HAP-1 (cell line): Measurements from ENCODE around the gene SERTM2.
"Not testable (repeated sequence)": the region's sequence is repeated elsewhere in the genome, so short reads cannot be mapped to it uniquely, and the experiment has no call there.

Experiments used
- DNase-seq, 2 experiments: peaks; one replicate each; pipeline ENCODE4 v3.0.0-alpha.2; 2016 to 2020; ENCODE audit warnings: low spot score in 2 of 2
- H3K27me3 ChIP-seq: fragments of 250-450 bp; sonication (Bioruptor Pico); 2 replicates; pipeline ENCODE4 v1.5.1; 2020; ENCODE audit warnings: low read depth, mild to moderate bottlenecking, moderate library complexity
- H3K36me3 ChIP-seq: fragments of 250-450 bp; sonication (Bioruptor Pico); replicated peaks from 2 replicates; pipeline ENCODE4 v1.5.1; 2020; ENCODE audit warnings: mild to moderate bottlenecking
- H3K4me1 ChIP-seq: fragments of 250-450 bp; sonication (Bioruptor Pico); 2 replicates; pipeline ENCODE4 v1.5.1; 2020; ENCODE audit warnings: mild to moderate bottlenecking
- H3K4me3 ChIP-seq: fragments of 250-450 bp; sonication (Bioruptor Pico); 2 replicates; pipeline ENCODE4 v1.5.1; 2020; ENCODE audit warnings: mild to moderate bottlenecking, moderate library complexity
- H3K9me3 ChIP-seq: fragments of 250-450 bp; sonication (Bioruptor Pico); 2 replicates; pipeline ENCODE4 v1.5.1; 2020; ENCODE audit warnings: mild to moderate bottlenecking, moderate library complexity
- in situ Hi-C: fragments of 300-500 bp; cut with MboI; formaldehyde crosslinking; loops from 3 replicates; pipeline ENCODE4 v1.14.3; 2020; ENCODE audit warnings: low sequenced_read_pairs, inconsistent platforms, mixed read lengths

The SERTM2 gene

GRCh38 chrX:111507933-111508332 lies 3.5 kb upstream of the SERTM2 start:
- Histone ChIP-seq H3K4me3 (no peak overlapping the region), H3K9me3 (no peaks in the 10 kb centered on the region), H3K4me1 (no peaks in the 10 kb centered on the region), H3K36me3 (no peaks in the 10 kb centered on the region), H3K27me3 (peaks cover 5% of the 10 kb centered on the region)
- in situ Hi-C loops = no loop called here
- no peak for DNase-seq

- H3K27me3 ChIP-seq = peaks cover 12% of the 10 kb centered on the region
- in situ Hi-C loops = no loop called here
- H3K36me3 ChIP-seq = no peaks in the 10 kb centered on the region
- no peak for DNase-seq
- no peaks in the 10 kb centered on the region for H3K9me3 ChIP-seq
- H3K4me3 ChIP-seq = no peak overlapping the region
- peaks cover 12% of the 10 kb centered on the region for H3K4me1 ChIP-seq
Observed at GRCh38 chrX:111515298-111515697, 3.9 kb downstream of the SERTM2 start.

GRCh38 chrX:111518667-111519066 lies 7.2 kb downstream of the SERTM2 start:
- H3K4me1 ChIP-seq = peaks cover 12% of the 10 kb centered on the region
- DNase-seq = no peak
- H3K36me3 ChIP-seq = no peaks in the 10 kb centered on the region
- H3K27me3 ChIP-seq = peaks cover 1% of the 10 kb centered on the region; the same call in 1 of the 2 replicates
- no peaks in the 10 kb centered on the region for H3K9me3 ChIP-seq
- H3K4me3 ChIP-seq = no peak overlapping the region
- in situ Hi-C loops = no loop called here

DNA sequence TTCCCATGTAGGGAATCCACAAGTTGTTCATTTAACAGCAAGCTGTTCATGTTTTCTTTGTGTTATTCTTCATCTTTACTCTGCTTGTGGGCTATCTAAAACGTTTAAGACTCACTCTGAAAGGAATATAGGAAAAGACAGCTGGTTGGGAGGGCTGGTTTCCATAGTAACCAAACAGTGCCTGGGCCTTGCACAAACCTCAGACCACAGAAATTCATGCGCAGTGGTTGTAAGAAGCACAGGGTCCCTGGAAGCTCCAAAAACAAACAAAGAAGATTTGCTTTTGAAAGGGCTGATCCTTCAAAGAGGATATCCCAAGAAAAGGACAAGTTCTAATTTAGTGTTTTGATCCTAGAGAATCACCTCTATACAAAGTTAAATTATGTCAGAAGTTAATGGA lies 7.8 kb downstream of the SERTM2 start:
- Histone ChIP-seq H3K27me3 (no peaks in the 10 kb centered on the region), H3K36me3 (no peaks in the 10 kb centered on the region), H3K9me3 (no peaks in the 10 kb centered on the region), H3K4me3 (no peak overlapping the region), H3K4me1 (peaks cover 12% of the 10 kb centered on the region)
- in situ Hi-C loops = no loop called here
- peak; percentile 72 to 86 for DNase-seq

GRCh38 chrX:111520506-111520905 lies 9.1 kb downstream of the SERTM2 start:
- Histone ChIP-seq H3K36me3 (no peaks in the 10 kb centered on the region), H3K4me3 (no peak overlapping the region), H3K9me3 (no peaks in the 10 kb centered on the region), H3K27me3 (no peaks in the 10 kb centered on the region), H3K4me1 (peaks cover 12% of the 10 kb centered on the region)
- no peak for DNase-seq
- in situ Hi-C loops = no loop called here

GRCh38 chrX:111521169-111521568 lies 9.7 kb downstream of the SERTM2 start:
- no peaks in the 10 kb centered on the region for H3K9me3 ChIP-seq
- no peak for DNase-seq
- no peaks in the 10 kb centered on the region for H3K36me3 ChIP-seq
- in situ Hi-C loops = no loop called here
- no peaks in the 10 kb centered on the region for H3K27me3 ChIP-seq
- H3K4me3 ChIP-seq = no peak overlapping the region
- H3K4me1 ChIP-seq = peaks cover 12% of the 10 kb centered on the region

GRCh38 chrX:111543212-111543741 lies 31.8 kb downstream of the SERTM2 start:
- Histone ChIP-seq H3K9me3 (no peaks in the 10 kb centered on the region), H3K36me3 (no peaks in the 10 kb centered on the region), H3K27me3 (no peaks in the 10 kb centered on the region), H3K4me1 (peaks cover 12% of the 10 kb centered on the region), H3K4me3 (no peak overlapping the region)
- peak; percentile 43 to 49 for DNase-seq
- in situ Hi-C loops = no loop called here

DNA sequence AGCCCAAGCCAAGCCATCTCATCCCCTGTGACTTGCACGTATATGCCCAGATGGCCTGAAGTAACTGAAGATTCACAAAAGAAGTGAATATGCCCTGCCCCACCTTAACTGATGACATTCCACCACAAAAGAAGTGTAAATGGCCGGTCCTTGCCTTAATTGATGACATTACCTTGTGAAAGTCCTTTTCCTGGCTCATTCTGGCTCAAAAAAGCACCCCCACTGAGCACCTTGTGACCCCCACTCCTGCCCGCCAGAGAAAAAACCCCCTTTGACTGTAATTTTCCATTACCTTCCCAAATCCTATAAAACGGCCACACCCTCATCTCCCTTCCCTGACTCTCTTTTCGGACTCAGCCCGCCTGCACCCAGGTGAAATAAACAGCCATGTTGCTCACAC lies 37.8 kb downstream of the SERTM2 start:
- DNase-seq, H3K27me3 ChIP-seq, H3K4me1 ChIP-seq, H3K36me3 ChIP-seq, H3K9me3 ChIP-seq, in situ Hi-C loops, H3K4me3 ChIP-seq: not testable (repeated sequence)

DNA sequence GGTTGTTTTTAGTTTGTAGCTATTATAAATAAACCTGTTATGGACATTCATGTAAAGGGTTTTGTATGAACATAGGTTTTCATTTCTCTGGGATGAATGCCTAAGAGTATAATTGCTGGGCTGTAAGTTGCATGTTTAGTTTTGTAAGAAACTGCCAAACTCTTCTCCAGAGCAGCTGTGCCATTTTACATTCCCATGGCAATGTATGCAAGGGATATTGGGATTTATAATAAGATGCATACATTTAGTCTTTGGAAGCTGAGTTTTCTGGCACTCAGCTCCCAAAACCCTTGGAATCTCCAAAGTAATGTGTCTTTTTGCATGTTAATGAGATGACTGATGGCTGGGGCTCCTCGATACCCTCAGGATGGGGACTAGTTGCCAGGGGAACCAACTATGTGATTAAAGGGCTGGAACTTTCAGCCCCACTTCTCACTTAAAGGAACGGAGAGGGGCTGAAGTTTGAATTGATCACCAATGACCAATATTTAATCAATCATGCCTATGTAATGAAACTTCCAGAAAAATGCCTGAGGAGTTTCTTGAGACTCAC lies 44.0 kb downstream of the SERTM2 start:
- DNase-seq = peak; percentile 6 to 42
- Histone ChIP-seq H3K4me3 (no peak overlapping the region), H3K27me3 (no peaks in the 10 kb centered on the region), H3K36me3 (no peaks in the 10 kb centered on the region), H3K4me1 (peaks cover 5% of the 10 kb centered on the region), H3K9me3 (no peaks in the 10 kb centered on the region)
- in situ Hi-C loops = no loop called here

DNA sequence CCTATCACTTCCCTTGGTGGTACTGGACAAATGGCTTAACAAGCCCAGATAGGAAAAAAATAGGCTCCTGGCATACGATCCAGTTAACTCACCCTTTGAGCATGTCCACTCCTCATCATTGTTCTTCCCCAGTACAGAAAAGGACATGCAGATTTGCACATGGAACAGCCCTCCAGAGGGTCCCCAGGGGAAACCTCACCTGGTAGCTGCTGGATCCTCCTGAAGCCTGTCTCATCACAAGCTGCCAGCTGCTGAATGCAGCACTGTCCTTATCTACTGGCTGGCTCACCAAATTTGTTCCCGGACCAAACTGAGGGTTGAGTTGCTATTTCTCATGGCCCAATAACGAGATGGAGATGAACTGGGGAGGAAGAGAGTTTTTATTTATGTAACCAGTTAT lies 49.4 kb downstream of the SERTM2 start:
- Histone ChIP-seq H3K36me3 (no peaks in the 10 kb centered on the region), H3K4me3 (no peak overlapping the region), H3K4me1 (peaks cover 3% of the 10 kb centered on the region), H3K9me3 (0 out of 2 replicates have a peak, but pooled peaks cover 2% of the 10 kb centered on the region), H3K27me3 (no peaks in the 10 kb centered on the region)
- no peak for DNase-seq
- in situ Hi-C loops = no loop called here

DNA sequence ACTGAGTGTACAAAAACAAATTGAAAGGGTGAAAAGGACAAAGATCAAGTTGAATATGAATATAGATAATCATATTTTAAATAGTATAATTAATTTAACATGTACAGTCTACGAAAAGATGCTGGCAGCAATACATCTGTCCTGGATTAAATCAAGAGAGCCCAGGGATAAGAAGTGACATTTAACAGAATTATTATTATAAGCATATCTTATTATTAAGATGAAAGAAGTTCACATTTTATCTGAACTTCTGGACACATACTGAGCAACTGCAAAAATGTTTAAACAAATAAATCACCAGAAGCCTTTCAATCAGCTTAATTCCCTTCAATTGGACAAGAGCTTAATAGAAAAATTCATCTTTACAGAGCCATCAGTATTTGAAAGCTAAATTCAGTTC lies 50.4 kb downstream of the SERTM2 start:
- in situ Hi-C loops = no loop called here
- no peaks in the 10 kb centered on the region for H3K27me3 ChIP-seq
- no peak for DNase-seq
- H3K4me1 ChIP-seq = no peaks in the 10 kb centered on the region; the same call in 1 of the 2 replicates
- no peaks in the 10 kb centered on the region for H3K36me3 ChIP-seq
- 0 out of 2 replicates have a peak, but pooled peaks cover 2% of the 10 kb centered on the region for H3K9me3 ChIP-seq
- H3K4me3 ChIP-seq = no peak overlapping the region

DNA sequence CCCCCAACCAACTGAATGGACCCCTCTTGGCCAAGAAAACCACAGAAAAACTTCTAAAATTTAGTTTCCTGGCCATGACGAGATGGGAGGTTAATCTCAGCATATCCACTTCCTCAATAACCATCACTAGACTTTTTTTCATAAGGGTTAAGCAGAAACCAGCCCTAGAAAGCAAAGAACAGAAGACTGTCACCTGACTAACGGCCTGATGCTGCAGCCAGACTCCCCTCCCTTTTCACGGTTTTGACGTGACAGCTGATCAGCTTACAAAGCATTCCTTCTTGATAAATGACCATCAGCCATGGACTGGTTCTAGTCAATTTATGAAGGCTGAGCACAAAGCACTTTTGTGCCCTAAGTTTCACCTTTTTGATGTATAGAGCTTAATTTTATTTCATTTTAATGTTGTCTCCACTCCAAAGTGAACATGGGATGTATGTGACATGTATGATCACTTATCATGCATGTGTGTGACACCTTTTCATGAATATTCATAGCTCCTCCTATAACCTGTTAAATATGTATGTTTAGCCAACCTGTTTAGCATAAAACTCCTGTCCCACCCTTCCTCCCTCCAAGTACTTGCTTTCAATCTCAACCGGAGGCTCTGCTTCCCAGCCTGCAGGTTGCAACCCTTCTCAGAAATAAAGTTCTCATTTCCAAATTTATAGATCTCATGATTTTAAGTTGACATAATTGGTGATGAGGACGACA lies 56.3 kb downstream of the SERTM2 start:
- no peaks in the 10 kb centered on the region for H3K27me3 ChIP-seq
- H3K36me3 ChIP-seq = no peaks in the 10 kb centered on the region
- DNase-seq = no peak
- no peaks in the 10 kb centered on the region; the same call in 1 of the 2 replicates for H3K4me1 ChIP-seq
- no peak overlapping the region for H3K4me3 ChIP-seq
- in situ Hi-C loops = no loop called here
- H3K9me3 ChIP-seq = 0 out of 2 replicates have a peak, but pooled peaks cover 2% of the 10 kb centered on the region

- in situ Hi-C loops = no loop called here
Observed at GRCh38 chrX:111568354-111568753, 56.9 kb downstream of the SERTM2 start.

GRCh38 chrX:111568817-111569216 lies 57.4 kb downstream of the SERTM2 start:
- in situ Hi-C loops = no loop called here
- H3K27me3 ChIP-seq = no peaks in the 10 kb centered on the region

More at GRCh38 chrX:111568354-111568753, 56.9 kb downstream of the SERTM2 start:
- no peaks in the 10 kb centered on the region for H3K27me3 ChIP-seq
- no peaks in the 10 kb centered on the region; the same call in 1 of the 2 replicates for H3K4me1 ChIP-seq
- DNase-seq = peak; percentile 53 to 59
- H3K9me3 ChIP-seq = 0 out of 2 replicates have a peak, but pooled peaks cover 2% of the 10 kb centered on the region
- H3K36me3 ChIP-seq = no peaks in the 10 kb centered on the region
- no peak overlapping the region for H3K4me3 ChIP-seq

More at GRCh38 chrX:111568817-111569216, 57.4 kb downstream of the SERTM2 start:
- no peak overlapping the region for H3K4me3 ChIP-seq
- no peak for DNase-seq
- no peaks in the 10 kb centered on the region; the same call in 1 of the 2 replicates for H3K4me1 ChIP-seq
- no peaks in the 10 kb centered on the region for H3K36me3 ChIP-seq
- H3K9me3 ChIP-seq = 0 out of 2 replicates have a peak, but pooled peaks cover 2% of the 10 kb centered on the region
